ENCODE measurements around the gene GCSH. TPM values are rescaled to one million over a fixed set of nuclear protein-coding genes. Genes with fewer than 3 reads are reported as not detected.

The GCSH gene
- total RNA-seq, 1 experiment from 2014 or later = 36.6 TPM

DNA sequence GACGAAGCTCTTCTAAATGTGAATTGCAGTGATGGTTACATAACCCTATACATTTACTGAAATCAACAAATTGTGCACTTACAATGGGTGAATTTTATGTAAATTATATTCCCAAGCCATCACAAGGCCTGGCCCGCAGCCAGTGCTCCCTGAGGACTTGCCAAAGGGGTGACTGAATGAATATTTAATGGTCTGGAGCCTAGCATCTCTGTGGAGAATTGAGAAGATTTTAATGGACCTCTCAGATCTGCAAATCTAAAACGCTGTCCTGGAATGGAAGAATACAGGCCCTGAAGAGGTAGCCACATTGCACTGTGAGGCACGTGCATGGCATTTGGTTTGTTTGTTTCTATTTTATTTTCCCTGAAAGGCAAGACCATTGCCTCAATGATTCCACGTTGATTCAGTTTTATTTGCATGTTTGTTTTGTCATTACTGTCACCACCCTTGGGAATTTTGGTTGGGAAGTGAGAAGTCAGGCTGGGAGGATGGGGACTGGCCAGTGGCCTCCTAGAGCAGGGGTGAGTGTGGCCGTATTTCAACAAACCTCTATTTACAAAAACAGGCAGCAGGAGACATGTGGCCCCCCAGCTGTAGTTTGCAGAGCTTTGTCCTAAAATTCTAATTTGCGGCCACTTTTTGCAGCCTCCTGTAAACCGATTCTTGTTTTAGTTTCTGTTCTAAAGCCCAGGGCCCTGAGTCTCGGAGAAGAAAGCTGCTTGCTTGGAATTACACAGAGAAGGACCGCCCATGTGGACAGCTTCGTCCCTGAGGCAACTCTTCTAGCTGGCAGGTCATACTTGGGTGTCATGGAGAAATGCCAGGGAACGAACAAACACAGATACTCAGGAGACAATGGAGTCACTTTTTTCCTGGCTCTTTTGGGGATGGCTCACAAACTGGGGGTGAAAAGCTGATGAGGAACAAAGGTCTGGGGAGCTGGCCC is 40.5 kb upstream of the GCSH start:
- CTCF ChIA-PET = no interaction called here
- no TSS peak for BruUV-seq (replicated peaks)
- ATAC-seq (no peak), DNase-seq (ENCODE audit: low read depth, low spot score) (no peak)
- no peaks in the 10 kb centered on the region for H3K9me3 ChIP-seq (ENCODE audit: control insufficient read depth, insufficient read depth, low read depth, low read length)
- TF ChIP-seq SIN3A (IDR thresholded peaks at IDR 0.05; ENCODE audit: borderline replicate concordance, insufficient read depth, low read depth, low read length) (no peak), POLR2AphosphoS5 (IDR thresholded peaks at IDR 0.05; ENCODE audit: low read depth, low read length) (no peak), TCF7L2 (IDR thresholded peaks at IDR 0.05; ENCODE audit: low read depth, low read length) (no peak), CTCF (IDR thresholded peaks at IDR 0.05) (no peak)
- TF ChIP-seq, protein P1, sequence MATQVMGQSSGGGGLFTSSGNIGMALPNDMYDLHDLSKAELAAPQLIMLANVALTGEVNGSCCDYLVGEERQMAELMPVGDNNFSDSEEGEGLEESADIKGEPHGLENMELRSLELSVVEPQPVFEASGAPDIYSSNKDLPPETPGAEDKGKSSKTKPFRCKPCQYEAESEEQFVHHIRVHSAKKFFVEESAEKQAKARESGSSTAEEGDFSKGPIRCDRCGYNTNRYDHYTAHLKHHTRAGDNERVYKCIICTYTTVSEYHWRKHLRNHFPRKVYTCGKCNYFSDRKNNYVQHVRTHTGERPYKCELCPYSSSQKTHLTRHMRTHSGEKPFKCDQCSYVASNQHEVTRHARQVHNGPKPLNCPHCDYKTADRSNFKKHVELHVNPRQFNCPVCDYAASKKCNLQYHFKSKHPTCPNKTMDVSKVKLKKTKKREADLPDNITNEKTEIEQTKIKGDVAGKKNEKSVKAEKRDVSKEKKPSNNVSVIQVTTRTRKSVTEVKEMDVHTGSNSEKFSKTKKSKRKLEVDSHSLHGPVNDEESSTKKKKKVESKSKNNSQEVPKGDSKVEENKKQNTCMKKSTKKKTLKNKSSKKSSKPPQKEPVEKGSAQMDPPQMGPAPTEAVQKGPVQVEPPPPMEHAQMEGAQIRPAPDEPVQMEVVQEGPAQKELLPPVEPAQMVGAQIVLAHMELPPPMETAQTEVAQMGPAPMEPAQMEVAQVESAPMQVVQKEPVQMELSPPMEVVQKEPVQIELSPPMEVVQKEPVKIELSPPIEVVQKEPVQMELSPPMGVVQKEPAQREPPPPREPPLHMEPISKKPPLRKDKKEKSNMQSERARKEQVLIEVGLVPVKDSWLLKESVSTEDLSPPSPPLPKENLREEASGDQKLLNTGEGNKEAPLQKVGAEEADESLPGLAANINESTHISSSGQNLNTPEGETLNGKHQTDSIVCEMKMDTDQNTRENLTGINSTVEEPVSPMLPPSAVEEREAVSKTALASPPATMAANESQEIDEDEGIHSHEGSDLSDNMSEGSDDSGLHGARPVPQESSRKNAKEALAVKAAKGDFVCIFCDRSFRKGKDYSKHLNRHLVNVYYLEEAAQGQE (IDR thresholded peaks at IDR 0.05; ENCODE audit: insufficient read depth in 1 of 2, low read depth in 2 of 2, low read length in 1 of 2) = no peak
- H3K4me1 ChIP-seq (ENCODE audit: control insufficient read depth, insufficient read depth, low read length) = no peaks in the 10 kb centered on the region
- POLR2A ChIA-PET = no interaction called here
- in situ Hi-C loops (cut with HindIII; ENCODE audit: low pct_unique_long_range_greater_than_20kb, low sequenced_read_pairs) = no loop called here
- H3K36me3 ChIP-seq (ENCODE audit: control insufficient read depth, insufficient read depth, low read length) = no peaks in the 10 kb centered on the region
- H3K27ac ChIP-seq (ENCODE audit: low read length) = no peak overlapping the region
- no peaks in the 10 kb centered on the region for H3K27me3 ChIP-seq (ENCODE audit: control insufficient read depth, insufficient read depth, low read length)
- intact Hi-C loops (cut with micrococcal nuclease; ENCODE audit: unreplicated experiment) = no loop called here
- no peak overlapping the region for H3K4me3 ChIP-seq (ENCODE audit: low read depth in 2 of 2, low read length in 2 of 2)

- no peaks in the 10 kb centered on the region for H3K9me3 ChIP-seq (ENCODE audit: control insufficient read depth, insufficient read depth, low read depth, low read length)
- intact Hi-C loops (cut with micrococcal nuclease; ENCODE audit: unreplicated experiment) (no loop called here), in situ Hi-C loops (cut with HindIII; ENCODE audit: low pct_unique_long_range_greater_than_20kb, low sequenced_read_pairs) (no loop called here)
- H3K27ac ChIP-seq (ENCODE audit: low read length) = no peak overlapping the region
- BruUV-seq (replicated peaks) = no TSS peak
- ATAC-seq (no peak), DNase-seq (ENCODE audit: low read depth, low spot score) (no peak)
- TF ChIP-seq POLR2AphosphoS5 (IDR thresholded peaks at IDR 0.05; ENCODE audit: low read depth, low read length) = no peak
- no peaks in the 10 kb centered on the region for H3K27me3 ChIP-seq (ENCODE audit: control insufficient read depth, insufficient read depth, low read length)
- POLR2A ChIA-PET = no interaction called here
- H3K4me3 ChIP-seq (ENCODE audit: low read depth in 2 of 2, low read length in 2 of 2) = no peak overlapping the region
- CTCF ChIA-PET = no interaction called here
- H3K4me1 ChIP-seq (ENCODE audit: control insufficient read depth, insufficient read depth, low read length) = no peaks in the 10 kb centered on the region
- no peaks in the 10 kb centered on the region for H3K36me3 ChIP-seq (ENCODE audit: control insufficient read depth, insufficient read depth, low read length)
These were observed 33.9 kb upstream of the GCSH start for GRCh38 chr16:81130126-81130525.
